GM19193 (cell line): ENCODE results near the gene SERINC5.

Source experiments
- POLR2A ChIP-seq: IDR thresholded peaks from 4 replicates; pipeline ENCODE4 v1.6.1; 2011; ENCODE audit not compliant: insufficient read depth, insufficient read length; ENCODE audit errors: extremely low read depth

The SERINC5 gene

DNA sequence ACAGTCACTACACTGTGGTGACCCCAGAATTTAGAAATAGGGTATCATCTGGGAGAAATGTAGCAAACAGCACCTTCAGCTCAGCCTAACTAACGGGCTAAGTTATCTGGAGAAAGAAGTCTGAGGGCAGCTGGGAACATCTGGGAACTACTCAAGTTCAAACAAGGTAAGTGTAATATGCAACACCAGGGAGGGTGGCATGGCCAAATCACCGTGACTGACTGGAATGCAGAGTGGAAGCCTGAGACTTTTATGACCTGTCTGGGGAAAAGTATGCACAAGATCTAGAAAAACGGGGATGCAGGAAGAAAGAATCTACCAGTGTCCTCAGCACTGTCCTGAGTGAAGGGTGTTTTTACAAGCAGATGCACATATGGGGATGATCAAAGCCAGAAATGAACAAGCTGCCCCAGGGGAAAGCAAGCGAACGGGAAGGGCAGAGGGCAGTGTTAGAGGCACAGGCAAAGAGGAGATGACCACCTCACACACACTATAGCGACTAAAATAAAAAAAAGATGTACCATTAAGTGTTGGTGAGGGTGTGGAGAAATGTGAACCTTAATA is 59.9 kb downstream of the SERINC5 start:
- no peak for TF ChIP-seq POLR2A

DNA sequence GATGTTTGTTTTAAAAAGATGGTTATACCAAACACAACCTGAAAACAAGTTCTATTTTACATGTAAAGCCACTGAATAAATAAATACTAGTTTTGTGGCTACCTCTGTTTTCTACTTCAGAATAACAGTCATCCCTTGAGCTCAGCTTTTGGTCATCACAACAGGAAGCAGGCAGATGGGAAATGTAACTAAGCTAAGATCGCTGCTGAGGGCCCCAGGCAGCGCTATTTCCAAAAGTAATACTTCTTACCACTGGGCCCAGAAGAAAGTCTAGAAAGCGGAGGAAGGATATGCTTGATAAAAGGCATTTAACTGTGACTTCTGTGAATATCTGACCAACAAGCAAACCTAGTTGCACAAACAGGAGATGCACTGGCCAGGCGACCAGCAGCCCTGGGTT is 61.4 kb downstream of the SERINC5 start:
- TF ChIP-seq POLR2A, result no peak

DNA sequence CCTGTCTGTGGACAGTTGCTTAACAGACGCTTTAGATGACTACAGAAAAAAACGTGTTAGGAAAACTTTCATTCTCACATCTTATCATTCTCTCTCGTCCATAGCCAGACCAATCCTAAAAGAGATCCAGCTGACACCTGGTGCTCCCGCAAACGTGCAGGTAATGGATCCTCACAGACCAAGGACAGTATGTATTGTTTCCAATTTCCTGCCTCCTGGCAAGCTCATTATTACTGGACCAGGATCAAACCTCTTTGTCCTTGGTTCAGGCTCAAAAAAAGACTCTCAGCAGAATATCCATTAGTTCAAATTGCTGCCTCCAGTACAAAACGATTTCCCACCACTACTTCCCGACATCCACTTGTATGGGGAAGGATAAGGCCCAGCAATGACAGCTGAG is 62.4 kb downstream of the SERINC5 start:
- no peak for TF ChIP-seq POLR2A

DNA sequence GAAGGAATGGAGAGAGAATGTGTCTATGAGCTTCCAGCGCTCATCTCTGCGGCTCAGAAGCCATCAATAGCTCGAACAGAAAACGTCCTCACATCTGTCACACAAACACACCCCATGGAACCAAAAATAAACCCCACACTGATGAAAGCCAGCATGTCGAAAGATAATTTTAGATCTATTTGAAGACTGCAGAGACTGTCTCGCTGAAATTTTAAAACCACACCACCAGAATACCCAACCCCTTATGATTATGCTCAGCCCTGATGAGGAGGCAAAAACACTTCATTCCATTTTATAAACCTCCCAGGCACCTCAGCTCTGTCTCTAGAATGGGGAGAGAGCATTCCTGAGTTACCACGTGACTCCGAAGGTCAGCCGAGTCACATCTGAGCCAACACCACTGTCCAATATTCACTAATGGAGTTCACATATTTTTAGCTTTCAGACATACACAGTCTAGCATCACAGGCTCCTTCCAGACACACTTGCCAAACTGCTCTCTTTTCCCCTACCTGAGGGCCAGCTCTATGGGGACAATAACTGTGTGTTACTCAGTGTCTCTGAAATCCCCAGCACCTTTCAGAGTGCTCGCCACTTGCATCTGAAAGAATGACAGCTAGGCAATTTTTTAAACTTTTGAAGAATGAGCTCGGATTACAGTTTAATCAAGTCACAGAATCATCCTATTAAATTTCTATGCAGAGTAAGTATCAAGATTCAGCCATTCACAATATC is 63.2 kb downstream of the SERINC5 start:
- no peak for TF ChIP-seq POLR2A

DNA sequence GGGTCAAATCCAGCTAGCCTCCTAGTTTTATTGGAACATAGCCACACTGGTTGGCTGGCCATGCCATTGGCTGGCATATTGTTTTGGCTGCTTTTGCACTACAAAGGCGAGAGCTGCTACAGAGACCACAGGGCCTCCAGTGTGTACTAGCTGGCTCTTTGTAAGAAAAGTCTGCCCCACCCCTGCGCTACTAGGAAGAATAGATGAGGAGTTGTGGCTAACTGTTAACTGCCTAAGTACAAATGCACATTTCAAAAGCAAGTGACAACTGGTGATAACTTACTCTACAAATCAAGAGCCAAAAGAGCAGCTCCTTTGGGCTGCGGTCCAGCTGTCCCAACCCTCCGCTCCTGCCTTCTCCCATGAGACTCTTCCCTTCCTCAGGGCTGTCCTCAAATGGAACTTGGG is 63.9 kb downstream of the SERINC5 start:
- TF ChIP-seq POLR2A, result no peak

DNA sequence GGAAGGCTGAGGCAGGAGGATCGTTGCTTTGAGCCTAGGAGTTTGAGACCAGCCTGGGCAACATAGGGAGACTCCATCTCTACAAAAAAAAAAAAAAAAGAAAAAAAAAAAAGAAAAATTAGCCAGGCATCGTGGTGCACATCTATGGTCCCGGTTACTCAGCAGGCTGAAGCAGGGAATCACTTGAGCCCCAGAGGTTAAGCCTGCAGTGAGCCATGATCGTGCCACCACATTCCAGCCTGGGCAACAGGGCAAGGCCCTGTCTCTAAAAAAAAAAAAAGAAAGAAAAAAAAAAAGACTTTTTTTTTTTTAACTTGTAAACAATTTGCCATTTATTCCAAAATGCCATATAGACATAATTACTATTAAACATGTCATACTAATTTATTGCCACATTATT is 64.5 kb downstream of the SERINC5 start:
- TF ChIP-seq POLR2A, result no peak

DNA sequence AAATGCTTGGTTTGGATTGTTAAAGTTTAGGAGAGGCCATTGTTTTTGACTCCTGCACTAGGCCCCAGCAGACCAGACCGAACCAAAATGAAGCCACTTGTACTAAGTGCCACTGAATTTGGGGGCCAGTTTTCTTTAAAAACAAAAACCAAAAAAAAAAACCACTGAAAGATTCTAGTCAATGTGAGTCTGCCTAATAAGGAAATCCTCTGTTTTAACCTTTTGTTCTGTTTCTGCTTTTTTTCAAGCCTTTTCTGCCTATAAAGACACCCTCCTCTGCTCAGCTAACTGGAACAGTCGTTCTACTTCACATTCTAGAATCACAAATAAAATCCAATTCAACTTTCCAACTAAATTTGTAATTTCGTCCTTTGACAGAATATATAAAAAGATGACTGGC is 64.9 kb downstream of the SERINC5 start:
- TF ChIP-seq POLR2A, result no peak

DNA sequence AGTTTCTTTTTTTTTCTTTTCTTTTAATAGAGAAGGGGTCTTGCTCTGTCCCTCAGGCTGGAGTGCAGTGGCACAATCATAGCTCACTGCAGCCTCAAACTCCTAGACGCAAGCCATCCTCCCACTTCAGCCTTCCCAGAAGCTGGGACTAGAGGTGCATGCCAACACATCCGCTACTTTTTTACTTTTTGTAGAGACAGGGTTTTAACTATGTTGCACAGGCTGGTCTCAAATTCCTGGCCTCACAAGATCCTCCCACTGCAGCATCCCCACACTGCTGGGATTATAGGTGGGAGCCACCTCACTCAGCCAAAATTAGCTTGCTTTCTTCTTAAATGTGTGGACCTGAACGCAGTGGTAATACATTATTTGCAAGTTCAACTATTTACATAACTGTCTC is 66.1 kb downstream of the SERINC5 start:
- TF ChIP-seq POLR2A, result no peak

DNA sequence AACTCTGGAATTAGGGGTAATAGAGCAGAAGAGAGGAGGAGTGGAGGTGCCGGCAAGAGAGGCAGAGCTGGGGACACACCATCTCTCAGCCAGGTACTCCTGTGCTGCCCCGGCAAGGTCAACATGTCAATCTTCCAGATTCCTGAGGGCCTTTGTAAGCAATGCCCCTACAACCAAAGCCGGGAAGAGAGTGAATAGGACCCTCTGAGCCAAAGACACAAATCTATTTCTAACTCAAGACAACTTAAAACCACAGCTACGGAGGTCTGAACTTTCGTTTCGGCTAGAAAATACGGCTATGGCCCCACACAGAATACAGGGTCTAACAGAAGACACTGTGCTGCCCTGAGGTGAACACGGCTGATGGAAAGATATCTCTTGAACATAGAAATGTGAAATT is 66.6 kb downstream of the SERINC5 start:
- no peak for TF ChIP-seq POLR2A

DNA sequence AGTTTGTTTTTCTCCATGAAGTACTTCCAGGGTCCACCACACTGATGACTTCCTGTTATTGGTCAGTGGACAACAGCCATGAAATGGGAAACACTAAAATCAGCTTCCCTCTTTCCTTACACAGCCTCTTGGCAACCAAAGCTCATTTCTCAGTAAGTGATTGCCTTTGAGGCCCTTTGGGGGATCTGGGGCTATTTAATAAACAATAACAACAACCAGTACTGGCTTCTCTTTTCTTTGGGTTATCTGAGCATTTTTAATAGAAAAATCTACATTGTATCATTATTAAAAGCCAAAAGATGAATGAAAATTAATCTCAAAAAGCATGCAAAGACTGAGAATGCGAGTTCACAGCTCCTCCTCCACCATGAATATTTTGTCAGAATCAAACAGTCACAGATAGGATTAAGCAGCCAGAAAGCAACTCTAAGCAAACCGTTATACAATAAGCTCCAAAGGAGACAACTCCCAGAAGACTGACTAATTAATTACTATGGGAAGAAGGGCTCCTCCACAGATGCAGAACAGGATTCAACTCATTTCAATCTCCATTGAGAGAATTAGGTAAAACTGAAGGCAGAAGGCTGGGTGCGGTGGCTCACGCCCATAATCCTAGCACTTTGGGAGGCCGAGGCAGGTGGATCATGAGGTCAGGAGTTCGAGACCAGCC is 68.3 kb downstream of the SERINC5 start:
- TF ChIP-seq POLR2A, result no peak

DNA sequence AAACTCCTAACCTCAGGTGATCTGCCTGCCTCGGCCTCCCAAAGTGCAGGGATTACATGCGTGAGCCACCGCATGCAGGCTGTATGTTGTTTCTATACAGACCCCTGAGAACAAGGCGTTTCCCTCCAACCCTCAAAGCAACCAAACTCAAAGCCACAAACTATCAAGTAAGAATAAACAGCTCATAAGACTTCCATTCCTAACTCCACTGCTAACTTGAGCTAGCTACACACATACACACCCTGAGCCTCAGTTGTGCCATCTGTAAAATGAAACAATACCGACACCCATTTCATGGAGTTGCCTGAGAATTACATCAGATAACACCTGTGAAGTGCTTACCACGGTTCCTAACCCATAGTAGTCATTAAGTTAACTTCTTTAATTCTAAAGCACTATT is 70.8 kb downstream of the SERINC5 start:
- TF ChIP-seq POLR2A, result no peak

DNA sequence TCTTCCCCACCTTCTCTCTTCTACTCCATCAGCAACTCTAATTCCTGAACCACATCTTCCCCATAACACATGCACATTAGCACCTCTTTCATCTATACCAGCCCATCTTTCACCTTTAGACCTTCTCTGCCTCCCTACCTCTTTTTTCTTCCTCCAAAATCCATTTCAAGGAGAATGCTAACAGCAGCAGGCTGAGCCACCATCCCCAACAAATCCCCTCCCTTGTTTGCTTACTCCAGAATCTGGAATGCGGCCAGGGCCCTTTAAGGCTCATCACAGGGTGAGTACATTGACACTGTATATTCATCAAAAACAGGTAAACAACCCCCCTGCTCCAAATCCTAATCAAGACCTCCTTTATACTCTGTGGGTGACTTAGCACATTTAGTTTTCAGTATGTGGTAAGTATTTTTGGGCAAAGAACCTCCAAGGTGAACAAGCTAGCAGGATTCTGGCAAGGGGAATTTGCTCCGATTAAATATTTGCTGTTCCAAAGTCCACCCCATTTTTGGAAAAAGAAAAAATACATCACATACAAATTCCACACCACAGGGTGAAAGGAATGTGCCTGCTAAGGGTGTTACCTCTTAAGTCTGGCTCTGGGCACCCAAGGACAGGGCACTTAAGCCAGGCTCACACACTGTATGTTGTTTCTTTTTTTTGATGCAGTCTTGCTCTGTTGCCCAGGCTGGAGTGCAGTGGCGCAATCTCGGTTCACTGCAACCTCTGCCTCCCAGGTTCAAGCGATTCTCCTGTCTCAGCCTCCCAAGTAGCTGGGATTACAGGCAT is 71.4 kb downstream of the SERINC5 start:
- TF ChIP-seq POLR2A, result no peak

DNA sequence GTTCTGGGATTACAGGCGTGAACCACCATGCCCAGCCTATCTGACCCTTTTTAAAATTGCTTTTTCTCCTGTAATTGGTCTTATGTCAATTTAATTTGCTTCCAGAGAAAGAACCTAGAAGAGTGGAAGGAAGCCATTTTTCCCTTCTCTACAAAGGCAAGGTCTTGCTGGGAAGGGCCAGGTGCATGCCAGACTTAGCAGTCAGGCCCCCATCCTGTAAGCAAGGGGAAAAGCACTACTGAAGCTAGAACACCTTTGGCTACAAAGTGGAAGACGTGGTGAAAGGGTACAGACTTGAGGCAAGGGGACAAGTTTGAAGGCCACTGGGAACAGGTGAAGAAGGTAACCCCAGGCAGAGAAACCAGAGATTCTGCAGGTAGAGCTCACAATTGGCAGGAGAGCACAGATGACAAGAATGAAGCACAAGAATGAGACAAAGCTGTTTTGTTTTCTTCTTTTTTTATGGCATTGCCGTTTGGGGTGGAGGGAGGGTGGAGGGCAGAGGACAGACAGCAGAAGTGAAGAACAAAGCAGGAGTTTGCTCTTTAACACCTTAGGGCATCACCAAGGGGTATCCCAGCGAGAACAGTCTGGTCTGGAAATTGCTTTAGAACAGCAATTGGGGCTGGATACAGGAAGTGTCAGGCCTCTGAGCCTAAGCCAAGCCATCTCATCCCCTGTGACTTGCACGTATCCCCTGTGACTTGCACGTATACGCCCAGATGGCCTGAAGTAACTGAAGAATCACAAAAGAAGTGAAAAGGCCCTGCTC is 72.9 kb downstream of the SERINC5 start:
- no peak for TF ChIP-seq POLR2A

DNA sequence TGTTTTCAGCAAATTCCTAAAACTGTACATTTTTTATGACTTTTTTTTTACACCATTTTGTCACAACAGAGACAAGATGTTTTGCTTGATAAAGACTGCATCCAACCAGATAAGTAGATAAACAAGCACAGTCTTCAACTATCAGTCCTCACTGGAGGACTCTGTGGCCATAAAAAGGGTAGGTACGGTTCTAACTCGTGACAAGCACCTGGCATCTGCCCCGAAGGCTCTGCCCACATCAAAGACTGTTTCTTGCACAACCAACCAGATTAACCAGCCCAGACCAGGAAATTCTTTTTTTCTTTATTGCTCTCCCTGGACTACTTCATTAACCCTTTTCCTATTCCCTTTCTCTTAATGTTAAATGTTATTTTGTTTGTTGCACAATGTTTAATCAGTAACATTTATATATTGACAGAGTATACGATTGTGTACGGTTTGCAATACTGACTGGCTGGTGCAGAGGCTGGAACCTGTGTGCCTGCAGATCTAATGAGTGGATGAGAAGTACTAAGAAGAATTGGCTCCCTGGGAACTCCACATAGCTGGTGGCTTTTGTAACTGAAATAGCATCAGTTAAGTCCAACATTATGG is 74.1 kb downstream of the SERINC5 start:
- no peak for TF ChIP-seq POLR2A

DNA sequence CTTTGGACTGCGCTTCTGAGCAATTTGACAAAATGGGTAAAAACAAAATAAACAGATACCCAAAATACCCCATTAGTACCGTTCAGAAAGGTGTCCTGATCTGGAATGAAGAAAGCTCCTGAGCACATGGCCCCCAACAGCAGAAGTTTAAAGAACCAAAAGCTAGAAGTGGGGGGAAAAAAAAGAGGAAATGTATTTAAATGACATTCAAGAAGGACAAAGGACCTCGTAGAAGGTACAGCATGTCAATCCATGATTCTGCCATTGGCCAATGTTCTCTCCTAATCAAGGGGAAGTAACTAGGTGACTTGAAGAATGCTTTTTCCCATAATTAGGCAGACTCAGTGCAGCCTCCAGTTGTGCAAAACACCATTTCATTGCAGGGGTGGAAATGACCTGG is 78.6 kb downstream of the SERINC5 start:
- TF ChIP-seq POLR2A, result no peak

DNA sequence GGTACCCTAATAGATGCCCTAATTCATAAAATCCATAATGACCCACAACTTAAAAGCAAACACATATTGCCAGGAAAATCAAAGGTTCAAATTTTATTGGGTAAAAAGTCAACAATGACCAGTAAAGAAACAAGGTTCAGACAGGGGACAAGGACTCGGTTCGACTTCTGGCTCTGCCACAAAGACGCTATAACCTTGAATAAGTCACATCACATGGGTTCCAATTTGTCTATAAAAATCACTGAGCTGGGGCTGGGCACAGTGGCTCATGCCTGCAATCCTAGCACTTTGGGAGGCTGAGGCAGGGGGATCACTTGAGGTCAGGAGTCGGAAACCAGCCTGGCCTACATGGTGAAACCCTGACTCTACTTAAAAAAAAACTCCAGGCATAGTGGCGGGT is 80.5 kb downstream of the SERINC5 start:
- TF ChIP-seq POLR2A, result no peak
